ENCODE measurements around the gene TRAF1.

DNA sequence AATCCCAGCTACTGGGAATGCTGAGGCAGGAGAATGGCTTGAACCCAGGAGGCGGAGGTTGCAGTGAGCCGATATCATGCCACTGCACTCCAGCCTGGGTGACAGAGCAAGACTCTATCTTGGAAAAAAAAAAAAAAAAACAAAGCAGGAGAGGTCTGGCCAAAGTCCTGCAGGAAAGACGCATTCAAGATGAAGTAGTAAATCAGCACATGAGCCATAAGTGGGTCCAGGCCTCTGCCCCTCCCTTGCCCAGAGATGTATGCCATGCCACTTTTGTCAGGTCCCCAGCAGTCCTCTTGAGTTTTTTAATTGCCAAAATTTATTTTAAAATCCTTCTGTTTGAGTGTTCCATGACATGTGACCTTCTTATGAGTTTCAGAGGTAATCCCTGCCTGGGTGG is 41.1 kb downstream of the TRAF1 start:
- TF ChIP-seq EZH2 (IDR thresholded peaks at IDR 0.05; ENCODE audit: borderline replicate concordance, insufficient read depth, low read depth, low read length, poor library complexity, severe bottlenecking), result no peak
- TF ChIP-seq, protein P1, sequence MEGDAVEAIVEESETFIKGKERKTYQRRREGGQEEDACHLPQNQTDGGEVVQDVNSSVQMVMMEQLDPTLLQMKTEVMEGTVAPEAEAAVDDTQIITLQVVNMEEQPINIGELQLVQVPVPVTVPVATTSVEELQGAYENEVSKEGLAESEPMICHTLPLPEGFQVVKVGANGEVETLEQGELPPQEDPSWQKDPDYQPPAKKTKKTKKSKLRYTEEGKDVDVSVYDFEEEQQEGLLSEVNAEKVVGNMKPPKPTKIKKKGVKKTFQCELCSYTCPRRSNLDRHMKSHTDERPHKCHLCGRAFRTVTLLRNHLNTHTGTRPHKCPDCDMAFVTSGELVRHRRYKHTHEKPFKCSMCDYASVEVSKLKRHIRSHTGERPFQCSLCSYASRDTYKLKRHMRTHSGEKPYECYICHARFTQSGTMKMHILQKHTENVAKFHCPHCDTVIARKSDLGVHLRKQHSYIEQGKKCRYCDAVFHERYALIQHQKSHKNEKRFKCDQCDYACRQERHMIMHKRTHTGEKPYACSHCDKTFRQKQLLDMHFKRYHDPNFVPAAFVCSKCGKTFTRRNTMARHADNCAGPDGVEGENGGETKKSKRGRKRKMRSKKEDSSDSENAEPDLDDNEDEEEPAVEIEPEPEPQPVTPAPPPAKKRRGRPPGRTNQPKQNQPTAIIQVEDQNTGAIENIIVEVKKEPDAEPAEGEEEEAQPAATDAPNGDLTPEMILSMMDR (IDR thresholded peaks at IDR 0.05), result no peak

Measured in B cell (primary cell).